Measurements from ENCODE around the gene CDIPT.
"Not testable (repeated sequence)": the region's sequence is repeated elsewhere in the genome, so short reads cannot be mapped to it uniquely, and the experiment has no call there.

The CDIPT gene

GRCh38 chr16:29875206-29875605, 12.2 kb upstream of the CDIPT start:
- H3K27ac ChIP-seq, result no peak overlapping the region
- no peak overlapping the region for H3K4me3 ChIP-seq
- peaks cover 0 to 10% (median 0%) of the 10 kb centered on the region in 11 experiments; a peak in 7 of 22 replicates for H3K9me3 ChIP-seq (replicated peaks in 1 of 11)
- TF ChIP-seq Cebpa-rat (IDR thresholded peaks at IDR 0.05), result no peak
- H3K4me2 ChIP-seq, result no peak overlapping the region
- no peaks in the 10 kb centered on the region for H3K36me3 ChIP-seq
- no peaks in the 10 kb centered on the region for H4K20me1 ChIP-seq
- H3K27me3 ChIP-seq, result peaks cover 20 to 37% (median 32%) of the 10 kb centered on the region in 11 experiments
- no peaks in the 10 kb centered on the region for H3K4me1 ChIP-seq
- H3K9ac ChIP-seq, result no peak overlapping the region

- Histone ChIP-seq H3K9me3 (replicated peaks in 1 of 11) (peaks cover 0 to 10% (median 0%) of the 10 kb centered on the region in 11 experiments; a peak in 7 of 22 replicates), H3K4me2 (no peak overlapping the region)
- no peak for TF ChIP-seq Cebpa-rat (IDR thresholded peaks at IDR 0.05)
Measured at GRCh38 chr16:29873319-29873718, 10.3 kb upstream of the CDIPT start.

GRCh38 chr16:29871822-29872546, 9.0 kb upstream of the CDIPT start:
- Histone ChIP-seq H3K9me3 (replicated peaks in 1 of 11) (peaks cover 0 to 4% (median 0%) of the 10 kb centered on the region in 11 experiments; a peak in 7 of 22 replicates), H3K27ac (no peak overlapping the region), H3K4me2 (no peak overlapping the region), H4K20me1 (no peaks in the 10 kb centered on the region), H3K4me3 (no peak overlapping the region), H3K36me3 (no peaks in the 10 kb centered on the region), H3K27me3 (peaks cover 12 to 27% (median 21%) of the 10 kb centered on the region in 11 experiments), H3K9ac (no peak overlapping the region), H3K4me1 (no peaks in the 10 kb centered on the region)
- TF ChIP-seq Cebpa-rat (IDR thresholded peaks at IDR 0.05), result no peak

More at GRCh38 chr16:29873319-29873718, 10.3 kb upstream of the CDIPT start:
- Histone ChIP-seq H4K20me1 (no peaks in the 10 kb centered on the region), H3K9ac (no peak overlapping the region), H3K27me3 (peaks cover 20 to 37% (median 32%) of the 10 kb centered on the region in 11 experiments), H3K27ac (no peak overlapping the region), H3K36me3 (no peaks in the 10 kb centered on the region), H3K4me3 (no peak overlapping the region), H3K4me1 (no peaks in the 10 kb centered on the region)

GRCh38 chr16:29869067-29869466, 6.0 kb upstream of the CDIPT start:
- H3K4me2 ChIP-seq; H3K27ac ChIP-seq; H3K27me3 ChIP-seq; H3K9me3 ChIP-seq (replicated peaks in 1 of 11); H3K9ac ChIP-seq; H4K20me1 ChIP-seq; H3K4me1 ChIP-seq; H3K4me3 ChIP-seq; H3K36me3 ChIP-seq: not testable (repeated sequence)

GRCh38 chr16:29868396-29869009, 5.5 kb upstream of the CDIPT start:
- Histone ChIP-seq H3K4me3 (no peak overlapping the region), H3K36me3 (no peaks in the 10 kb centered on the region), H3K4me2 (no peak overlapping the region), H3K27ac (no peak overlapping the region), H3K9ac (no peak overlapping the region), H4K20me1 (no peaks in the 10 kb centered on the region), H3K27me3 (no peaks in the 10 kb centered on the region), H3K4me1 (peaks cover 0 to 4% (median 0%) of the 10 kb centered on the region in 10 experiments; a peak in 8 of 20 replicates), H3K9me3 (replicated peaks in 1 of 11) (no peaks in the 10 kb centered on the region)
- no peak for TF ChIP-seq Cebpa-rat (IDR thresholded peaks at IDR 0.05)

- peaks cover 0 to 27% (median 7%) of the 10 kb centered on the region in 11 experiments; a peak in 7 of 22 replicates for H4K20me1 ChIP-seq
- no peak overlapping the region for H3K4me3 ChIP-seq
- peaks cover 14 to 22% (median 18%) of the 10 kb centered on the region in 10 experiments for H3K4me1 ChIP-seq
- H3K27ac ChIP-seq, result no peak overlapping the region; a peak in 1 of 22 replicates
- H3K4me2 ChIP-seq, result no peak overlapping the region
- H3K27me3 ChIP-seq, result no peaks in the 10 kb centered on the region
- no peak overlapping the region for H3K9ac ChIP-seq
- TF ChIP-seq Cebpa-rat (IDR thresholded peaks at IDR 0.05), result no peak
- peaks cover 20 to 24% (median 23%) of the 10 kb centered on the region in 11 experiments for H3K36me3 ChIP-seq
- H3K9me3 ChIP-seq (replicated peaks in 1 of 11), result no peaks in the 10 kb centered on the region
Measured at GRCh38 chr16:29864205-29864604, 1.2 kb upstream of the CDIPT start.

GRCh38 chr16:29863669-29863984, 601 bp upstream of the CDIPT start:
- Histone ChIP-seq H3K27me3 (no peaks in the 10 kb centered on the region), H4K20me1 (peaks cover 0 to 32% (median 10%) of the 10 kb centered on the region in 11 experiments; a peak in 7 of 22 replicates), H3K4me1 (peaks cover 14 to 22% (median 18%) of the 10 kb centered on the region in 10 experiments), H3K9ac (peak overlapping the region; percentile 83 to 98 (median 95); a peak in 20 of 22 replicates), H3K9me3 (replicated peaks in 1 of 11) (no peaks in the 10 kb centered on the region), H3K36me3 (peaks cover 26 to 30% (median 29%) of the 10 kb centered on the region in 11 experiments), H3K4me2 (peak overlapping the region; percentile 52 to 98 (median 91); a peak in 21 of 22 replicates), H3K27ac (peak overlapping the region; percentile 91 to 100 (median 98); a peak in 19 of 22 replicates), H3K4me3 (peak overlapping the region in 3 of 10 experiments; percentile 6 to 97 (median 96); a peak in 3 of 20 replicates)
- TF ChIP-seq Cebpa-rat (IDR thresholded peaks at IDR 0.05), result no peak

- TF ChIP-seq Cebpa-rat (IDR thresholded peaks at IDR 0.05), result no peak
- H3K27me3 ChIP-seq, result no peaks in the 10 kb centered on the region
- peaks cover 14 to 26% (median 21%) of the 10 kb centered on the region in 10 experiments for H3K4me1 ChIP-seq
- peak overlapping the region; percentile 83 to 98 (median 95) for H3K9ac ChIP-seq
- H3K4me3 ChIP-seq, result peak overlapping the region; percentile 82 to 97 (median 90)
- peak overlapping the region; percentile 87 to 98 (median 93) for H3K4me2 ChIP-seq
- peak overlapping the region; percentile 91 to 100 (median 98) for H3K27ac ChIP-seq
- no peaks in the 10 kb centered on the region for H3K9me3 ChIP-seq (replicated peaks in 1 of 11)
- peaks cover 0 to 35% (median 10%) of the 10 kb centered on the region in 11 experiments; a peak in 7 of 22 replicates for H4K20me1 ChIP-seq
- peaks cover 31 to 41% (median 36%) of the 10 kb centered on the region in 11 experiments for H3K36me3 ChIP-seq
Measured at GRCh38 chr16:29862383-29862883, 593 bp downstream of the CDIPT start.

- Histone ChIP-seq H3K9me3 (replicated peaks in 1 of 11) (no peaks in the 10 kb centered on the region), H3K4me3 (no peak overlapping the region), H3K4me1 (peaks cover 14 to 44% (median 30%) of the 10 kb centered on the region in 10 experiments), H3K27ac (no peak overlapping the region), H4K20me1 (peaks cover 0 to 35% (median 10%) of the 10 kb centered on the region in 11 experiments; a peak in 7 of 22 replicates), H3K4me2 (no peak overlapping the region), H3K27me3 (no peaks in the 10 kb centered on the region), H3K9ac (peak overlapping the region in 2 of 11 experiments; percentile 37 to 40; a peak in 2 of 22 replicates), H3K36me3 (peaks cover 31 to 42% (median 36%) of the 10 kb centered on the region in 11 experiments)
- no peak for TF ChIP-seq Cebpa-rat (IDR thresholded peaks at IDR 0.05)
Measured at GRCh38 chr16:29860218-29860617, 2.8 kb downstream of the CDIPT start.
